GM19035 (cell line): ENCODE data around the gene WDSUB1.
A peak's percentile ranks its signal among the peaks of the same experiment; 100 is the strongest.

Experiments used
- ATAC-seq: cut with Tn5 transposase; IDR thresholded peaks from one replicate; pipeline ENCODE4 v1.9.1; 2021; ENCODE audit not compliant: unreplicated experiment

The WDSUB1 gene

DNA sequence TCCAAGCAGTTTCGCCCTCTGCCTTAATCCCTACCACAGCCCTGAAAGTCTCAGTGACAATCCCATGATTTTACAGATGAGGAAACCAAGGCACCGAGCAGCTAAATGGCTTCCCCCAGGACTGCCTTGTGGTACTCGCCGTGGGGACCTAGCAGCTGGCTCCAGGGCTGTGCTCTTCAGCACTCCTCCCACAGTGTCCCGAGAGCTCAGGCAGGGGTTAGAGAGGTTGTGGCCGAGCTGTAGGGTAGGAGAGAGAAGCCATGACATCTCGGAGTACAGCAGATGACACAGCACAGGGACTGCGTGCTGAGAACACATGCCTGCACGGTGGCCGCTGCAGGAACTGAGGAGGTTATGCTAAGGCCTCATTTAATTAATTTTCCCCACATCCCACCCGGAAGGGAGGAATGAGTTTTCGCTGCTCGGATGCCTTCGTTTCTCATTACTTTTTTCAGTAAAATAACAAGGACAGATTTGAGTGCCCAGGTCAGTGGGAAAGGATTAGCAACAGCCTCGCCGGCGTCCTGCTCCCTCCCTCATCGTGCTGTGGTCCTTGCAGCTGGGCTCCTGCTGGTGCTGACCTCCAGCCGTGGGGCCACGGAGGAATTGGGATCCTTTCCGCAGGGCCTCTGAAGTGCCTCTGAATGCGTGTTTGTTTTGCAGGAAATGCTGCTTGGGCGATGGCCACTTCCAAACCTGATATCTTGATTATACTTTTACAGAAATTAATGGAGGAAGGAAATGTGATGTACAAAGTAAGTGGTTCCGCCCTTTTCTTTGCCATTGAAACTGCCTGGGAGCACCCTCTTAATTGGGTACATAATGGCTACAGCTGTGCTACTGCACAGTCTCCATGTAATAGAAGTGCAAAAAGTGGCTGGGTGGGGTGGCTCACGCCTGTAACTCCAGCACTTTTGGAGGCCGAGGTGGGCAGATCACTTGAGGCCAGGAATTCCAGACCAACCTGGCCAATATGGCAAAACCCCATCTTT is 61.2 kb downstream of the WDSUB1 start:
- ATAC-seq: no peak

- no peak for ATAC-seq
These were observed 62.3 kb downstream of the WDSUB1 start for GRCh38 chr2:159224061-159224813.

DNA sequence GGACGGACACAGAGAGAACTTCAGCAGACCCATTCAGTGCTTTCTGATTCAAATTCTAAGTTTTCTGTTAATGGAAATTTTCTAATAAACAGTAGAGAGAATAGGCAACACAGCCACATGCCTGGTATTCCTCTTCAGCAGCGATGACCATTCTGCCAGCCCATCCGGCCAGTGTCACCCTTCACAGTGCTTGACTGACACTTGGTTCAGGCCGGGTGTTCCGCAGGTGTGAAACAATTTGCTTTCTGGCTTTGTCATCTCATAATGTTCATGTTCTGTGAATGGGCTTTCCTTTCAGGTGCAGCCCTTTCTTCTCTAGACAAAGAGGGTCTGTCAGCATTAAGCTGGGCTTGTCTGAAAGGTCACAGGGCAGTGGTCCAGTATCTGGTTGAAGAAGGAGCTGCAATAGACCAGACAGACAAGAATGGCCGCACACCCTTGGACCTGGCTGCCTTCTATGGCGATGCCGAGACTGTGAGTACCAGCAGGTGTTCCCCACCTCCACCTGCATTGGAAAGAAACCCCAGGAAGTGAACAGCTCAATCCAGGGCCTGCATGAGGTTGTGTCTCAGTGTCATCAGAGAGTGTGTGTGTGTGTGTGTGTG is 67.0 kb downstream of the WDSUB1 start:
- ATAC-seq: no peak

GRCh38 chr2:159218389-159218788 is 68.1 kb downstream of the WDSUB1 start:
- ATAC-seq: no peak

DNA sequence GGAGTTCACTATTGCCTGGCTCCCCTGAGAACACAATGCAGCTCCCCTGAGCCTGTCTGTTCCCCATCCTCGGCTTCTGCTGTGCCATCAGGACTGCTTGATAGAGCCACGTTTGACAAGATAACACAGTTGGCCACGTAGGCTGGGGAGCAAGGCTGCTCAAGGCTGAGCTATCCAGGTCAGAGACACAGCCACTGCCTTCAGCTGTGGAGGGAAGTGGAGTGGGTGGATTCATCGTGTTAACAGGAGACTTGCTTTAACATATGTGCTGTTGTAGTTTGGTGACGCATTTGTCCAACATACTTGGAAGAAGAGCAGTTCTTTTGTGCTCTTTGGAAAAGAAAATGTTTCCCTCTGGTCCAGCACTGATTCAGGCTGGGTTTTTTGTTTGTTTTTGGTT is 68.8 kb downstream of the WDSUB1 start:
- no peak for ATAC-seq

DNA sequence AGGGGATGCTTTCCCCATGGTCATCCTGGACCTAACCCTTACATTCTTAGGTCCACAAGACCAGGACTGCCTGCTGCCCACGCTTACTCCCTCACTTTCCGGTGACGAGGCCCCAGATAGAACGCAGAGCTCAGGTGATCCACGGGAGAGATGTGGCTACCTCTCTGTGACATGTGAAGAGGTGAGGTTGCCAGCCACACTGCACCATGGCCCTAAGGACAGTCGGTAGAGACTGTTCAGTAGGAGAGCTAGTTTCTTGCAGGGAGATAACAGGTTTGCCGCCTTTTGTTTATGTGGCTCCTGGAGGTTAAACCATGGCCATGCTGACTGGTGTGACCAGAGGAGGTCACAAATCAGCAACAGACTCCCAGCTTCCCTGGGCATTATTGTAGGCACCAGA is 71.4 kb downstream of the WDSUB1 start:
- ATAC-seq: no peak

DNA sequence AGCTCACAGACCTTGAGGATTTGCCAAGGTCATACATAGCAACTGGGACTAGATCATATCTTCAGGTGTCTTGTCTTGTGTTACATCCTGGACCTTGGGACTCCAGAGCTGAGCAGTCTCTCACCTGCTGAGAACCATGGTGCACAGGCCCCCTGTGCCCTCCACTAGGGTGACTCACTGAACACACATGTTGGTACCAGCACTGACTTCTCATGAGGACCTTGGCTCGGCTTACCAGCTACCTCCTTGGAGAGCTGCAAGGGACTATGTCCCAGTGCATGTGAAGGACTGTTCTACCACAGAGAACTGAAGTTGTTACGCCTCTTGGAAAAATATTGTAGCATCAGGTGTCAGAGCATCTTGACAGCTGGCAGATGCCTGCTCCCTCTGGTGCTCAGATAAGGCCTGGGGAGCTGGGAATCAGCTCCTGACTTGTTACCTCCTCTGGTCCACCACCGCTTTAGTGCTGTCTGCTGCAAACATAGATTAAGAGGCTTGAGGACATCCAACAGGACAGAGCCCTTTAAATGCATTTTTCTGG is 72.1 kb downstream of the WDSUB1 start:
- no peak for ATAC-seq

GRCh38 chr2:159213296-159213695 is 73.2 kb downstream of the WDSUB1 start:
- ATAC-seq: no peak

DNA sequence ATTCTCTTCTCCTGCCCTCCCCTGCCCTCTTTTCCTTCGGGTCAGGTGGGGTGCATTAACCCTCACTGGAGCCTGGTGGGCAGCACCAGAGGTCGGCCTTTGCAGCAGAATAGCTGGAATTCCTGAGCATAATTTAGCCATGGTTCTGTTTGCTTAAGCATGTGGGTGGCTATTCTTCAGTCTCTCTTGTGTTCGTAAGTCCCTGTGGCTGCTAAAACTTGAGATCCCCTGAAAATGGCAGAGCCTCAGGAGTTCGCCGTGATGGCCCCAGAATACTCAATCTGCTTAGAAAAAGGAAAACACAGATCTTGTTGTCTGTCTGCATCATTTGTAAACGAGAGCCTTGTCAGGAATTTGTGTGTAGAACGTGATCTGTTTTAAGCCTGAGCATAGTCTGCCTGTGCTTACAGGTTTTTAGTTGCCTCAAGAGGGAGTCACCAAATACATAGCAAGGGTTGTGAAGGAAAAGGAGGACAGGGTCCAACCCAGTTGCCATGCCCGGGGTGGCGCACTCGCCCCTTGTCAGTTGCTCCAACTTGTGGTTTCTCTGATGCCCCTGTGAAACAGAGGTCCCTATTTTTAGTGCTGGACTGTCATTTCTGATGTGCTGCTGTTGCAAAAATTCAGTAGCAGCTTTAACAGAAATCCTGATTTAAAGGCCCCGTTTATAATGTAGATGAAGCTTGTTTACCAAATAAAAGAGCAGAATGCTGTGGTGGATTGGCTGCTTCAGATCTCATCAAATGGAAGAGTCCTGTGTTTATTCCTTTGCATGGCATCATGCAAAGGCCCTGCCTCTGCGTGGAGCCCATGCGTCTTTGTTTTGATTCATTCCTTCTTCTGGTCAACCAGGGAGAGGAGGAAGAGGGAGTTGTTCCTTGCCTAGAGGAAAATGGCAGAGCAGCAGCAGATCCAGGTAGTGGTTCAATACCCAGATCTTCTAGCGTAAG is 74.8 kb downstream of the WDSUB1 start:
- ATAC-seq: no peak

DNA sequence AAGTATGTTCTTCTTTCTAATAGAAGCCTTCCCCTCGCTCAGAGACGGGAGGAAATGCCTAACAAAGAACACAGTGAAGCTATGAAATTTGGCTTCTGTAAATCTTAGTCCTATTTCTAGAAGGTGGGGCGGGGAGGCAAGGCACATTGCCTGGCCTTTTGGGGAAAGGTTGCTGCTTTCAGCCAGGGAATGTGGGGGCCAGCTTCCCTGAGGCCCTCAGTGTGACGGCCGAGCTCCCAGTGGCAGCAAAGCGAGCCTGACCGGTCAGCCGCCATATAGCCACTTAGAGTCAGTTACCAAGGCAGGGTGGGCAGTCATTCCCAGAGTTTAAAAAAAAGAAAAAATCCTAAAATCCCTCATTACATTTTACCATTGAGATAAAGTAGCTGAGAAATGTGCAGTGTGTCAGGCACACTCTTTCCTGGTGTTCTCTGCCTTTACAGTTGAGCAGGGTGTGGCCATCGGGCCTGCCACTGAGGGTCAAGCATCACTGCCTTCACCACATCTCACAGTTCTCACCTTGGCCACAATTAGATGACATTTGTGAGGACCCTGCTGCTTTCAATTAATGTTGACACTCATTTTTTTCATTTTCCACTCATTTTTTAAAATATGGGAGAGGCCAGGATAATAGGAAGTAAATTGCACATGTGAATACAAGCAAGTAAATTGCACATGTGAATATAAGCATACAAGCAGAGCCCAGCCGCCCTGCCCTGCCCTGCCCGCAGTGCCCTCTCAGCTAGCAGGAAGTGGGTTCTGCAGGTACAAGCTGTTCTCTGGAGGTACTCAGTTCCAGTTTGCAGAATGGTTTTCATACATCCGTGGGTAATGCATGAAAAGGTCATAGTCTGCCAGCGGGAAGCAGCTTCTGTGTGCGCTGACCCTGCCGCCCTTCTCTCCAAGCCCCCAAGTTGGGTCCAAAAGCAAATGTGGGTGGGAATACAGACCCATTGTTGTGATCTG is 76.9 kb downstream of the WDSUB1 start:
- peak; percentile 77 for ATAC-seq

- ATAC-seq: no peak
These were observed 78.1 kb downstream of the WDSUB1 start for GRCh38 chr2:159208438-159208837.

- ATAC-seq: no peak
These were observed 79.6 kb downstream of the WDSUB1 start for GRCh38 chr2:159206736-159207380.

DNA sequence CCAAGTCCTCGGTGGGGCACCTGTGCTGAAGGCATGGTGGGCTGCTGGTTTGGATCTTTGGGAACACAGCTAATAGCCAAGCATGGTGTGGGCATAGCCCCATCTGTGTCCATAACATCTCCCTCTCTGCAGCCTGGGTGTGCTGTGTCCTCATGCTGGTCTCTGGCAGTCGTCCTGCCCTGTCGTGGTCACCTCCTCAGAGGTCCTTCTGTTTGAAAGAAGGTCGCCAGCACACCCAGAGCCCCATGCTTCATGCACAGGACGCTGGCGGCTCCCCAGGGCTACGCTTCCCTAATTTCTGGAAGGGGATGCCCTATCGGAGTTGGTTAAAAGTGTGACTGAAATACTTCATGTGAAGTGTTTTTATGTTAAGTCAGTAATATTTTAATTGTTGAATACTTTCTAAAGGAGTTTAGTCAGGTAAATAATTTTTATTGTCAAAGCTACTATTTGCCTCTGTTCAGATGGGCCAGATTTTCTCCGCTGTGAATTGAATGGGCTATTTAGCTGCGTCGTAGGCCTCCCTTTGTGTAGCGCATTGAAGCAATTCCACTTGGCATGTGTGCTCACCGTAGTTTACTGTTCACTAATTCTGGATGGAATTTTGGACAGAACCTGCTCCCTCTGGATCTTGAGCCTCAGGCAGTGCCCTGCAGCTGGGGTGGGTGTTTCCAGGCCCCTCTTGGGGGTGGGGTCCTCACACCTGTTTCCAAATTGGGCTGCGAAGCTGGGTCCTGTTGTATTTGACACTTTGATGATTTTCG is 81.9 kb downstream of the WDSUB1 start:
- no peak for ATAC-seq

- no peak for ATAC-seq
These were observed 83.9 kb downstream of the WDSUB1 start for GRCh38 chr2:159202568-159203071.

DNA sequence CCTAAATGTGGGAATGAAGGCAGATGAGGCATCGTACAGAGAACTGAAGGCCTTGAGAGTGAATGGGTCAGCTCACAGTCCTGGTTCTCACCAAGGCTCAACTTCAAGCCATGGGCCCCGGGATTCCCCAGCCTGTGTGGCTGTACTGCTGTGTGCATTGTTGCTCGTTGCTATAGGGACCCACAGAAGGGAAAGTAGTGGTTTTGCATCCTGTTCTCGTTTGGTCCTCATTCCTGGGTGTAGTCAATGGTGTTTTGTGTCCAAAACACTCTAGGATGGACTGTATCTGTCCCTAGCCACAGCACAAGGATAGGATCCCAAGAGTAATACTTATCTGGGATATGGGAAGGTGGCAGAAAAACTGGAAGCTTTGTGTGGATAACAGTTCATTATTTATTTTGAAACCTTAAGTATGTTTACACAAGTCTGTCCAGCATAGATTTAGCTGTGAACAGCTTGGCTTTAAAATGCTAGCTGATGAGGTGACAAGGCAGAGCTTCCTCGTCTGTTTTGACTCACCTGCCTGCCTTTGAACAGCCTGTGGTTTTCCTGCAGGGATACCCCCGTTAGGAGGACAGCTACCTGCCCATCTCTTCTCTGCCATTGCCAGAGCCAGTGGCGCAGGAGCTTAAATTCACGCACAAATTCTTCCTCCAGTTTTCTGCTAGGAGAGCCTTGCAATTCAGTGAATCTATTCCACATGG is 85.0 kb downstream of the WDSUB1 start:
- peak; percentile 98 for ATAC-seq

DNA sequence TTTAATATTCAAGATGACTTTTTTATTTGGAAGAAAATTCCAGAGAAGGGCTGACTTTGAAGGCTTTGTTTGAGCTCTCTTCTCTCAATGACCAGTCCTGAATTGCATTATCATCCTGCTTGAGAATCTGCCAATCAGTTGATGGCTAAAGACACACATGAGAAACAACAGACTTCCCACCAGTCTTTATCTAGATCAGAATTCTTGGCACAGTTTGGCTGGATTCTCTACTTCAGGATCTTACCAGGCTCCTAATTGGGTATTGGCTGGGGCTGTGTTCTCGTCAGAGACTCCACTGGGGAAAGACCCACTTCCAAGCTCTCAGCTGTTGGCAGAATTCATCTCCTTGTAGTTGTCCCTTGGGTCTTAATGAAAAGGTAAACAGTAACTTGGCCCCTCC is 86.0 kb downstream of the WDSUB1 start:
- ATAC-seq: no peak
